HG02571 (cell line): ENCODE measurements around the gene RAB14.
"Not testable (repeated sequence)": the region's sequence is repeated elsewhere in the genome, so short reads cannot be mapped to it uniquely, and the experiment has no call there.

Experiments
- ATAC-seq: cut with Tn5 transposase; IDR thresholded peaks from one replicate; pipeline ENCODE4 v1.9.1; 2021; ENCODE audit warnings: mild to moderate bottlenecking, moderate library complexity; ENCODE audit not compliant: unreplicated experiment

RAB14 gene

GRCh38 chr9:121192959-121193640 lies 8.6 kb downstream of the RAB14 start:
- no peak for ATAC-seq

GRCh38 chr9:121192518-121192917 lies 9.2 kb downstream of the RAB14 start:
- no peak for ATAC-seq

GRCh38 chr9:121191235-121191634 lies 10.4 kb downstream of the RAB14 start:
- no peak for ATAC-seq

- no peak for ATAC-seq
Observed at GRCh38 chr9:121189660-121190059, 12.0 kb downstream of the RAB14 start.

GRCh38 chr9:121189006-121189405 lies 12.7 kb downstream of the RAB14 start:
- no peak for ATAC-seq

GRCh38 chr9:121187636-121188305 lies 13.9 kb downstream of the RAB14 start:
- no peak for ATAC-seq

- ATAC-seq: no peak
Observed at GRCh38 chr9:121185774-121186403, 15.8 kb downstream of the RAB14 start.

GRCh38 chr9:121185178-121185745 lies 16.4 kb downstream of the RAB14 start:
- no peak for ATAC-seq

- no peak for ATAC-seq
Observed at GRCh38 chr9:121184463-121184862, 17.2 kb downstream of the RAB14 start.

GRCh38 chr9:121183666-121184423 lies 17.8 kb downstream of the RAB14 start:
- no peak for ATAC-seq

- no peak for ATAC-seq
Observed at GRCh38 chr9:121182989-121183388, 18.7 kb downstream of the RAB14 start.

GRCh38 chr9:121182101-121182836 lies 19.4 kb downstream of the RAB14 start:
- no peak for ATAC-seq

- ATAC-seq: no peak
Observed at GRCh38 chr9:121179930-121180681, 21.6 kb downstream of the RAB14 start.

GRCh38 chr9:121179373-121179721 lies 22.3 kb downstream of the RAB14 start:
- not testable (repeated sequence) for ATAC-seq

- no peak for ATAC-seq
Observed at GRCh38 chr9:121178676-121179372, 22.8 kb downstream of the RAB14 start.

- ATAC-seq: no peak
Observed at GRCh38 chr9:121173501-121173900, 28.2 kb downstream of the RAB14 start.

- ATAC-seq: no peak
Observed at GRCh38 chr9:121172726-121173487, 28.8 kb downstream of the RAB14 start.

GRCh38 chr9:121171236-121171635 lies 30.4 kb downstream of the RAB14 start:
- ATAC-seq: no peak
